OCI-LY3 (cell line): ENCODE data around the gene THAP8.

ENCODE experiments used
- CTCF ChIP-seq: fragments of 200-600, 300-600 bp; sonication (generic); IDR thresholded peaks from 2 replicates; pipeline ENCODE4 v1.5.1; 2014; ENCODE audit warnings: antibody characterized with exemption, low read length, low read depth
- EZH2phosphoT487 ChIP-seq: fragments of 200-600 bp; shearing (Covaris generic); IDR thresholded peaks from 2 replicates; pipeline ENCODE4 v1.6.1; 2018; ENCODE audit warnings: antibody characterized with exemption, mixed run types, low read depth

- peak; percentile 36 for TF ChIP-seq CTCF
- TF ChIP-seq EZH2phosphoT487: no peak
Observed at GRCh38 chr19:35993923-35994598, 60.0 kb downstream of the THAP8 start.
